A673 (cell line): ENCODE results near the gene LKAAEAR1. TPM values are rescaled to one million over a fixed set of nuclear protein-coding genes. Genes with fewer than 3 reads are reported as not detected.

ENCODE experiments used
- BruUV-seq: library from RNA; stranded (reverse); fragments of 400-500 nt; replicated peaks from 2 replicates; lab custom pipeline; 2021; lab: Mats Ljungman, UMichigan
- CTCF ChIA-PET: fragments of 300-600 bp; sonication (Branson Sonifier 250); formaldehyde crosslinking; loops from one replicate; lab custom pipeline; 2022; ENCODE audit warnings: antibody characterized with exemption; lab: Charles Lee
- POLR2A ChIA-PET: fragments of 300-600 bp; sonication (Branson Sonifier 250); formaldehyde crosslinking; loops from one replicate; lab custom pipeline; 2022; ENCODE audit warnings: antibody characterized with exemption; ENCODE audit not compliant: low non-redundant PET; lab: Charles Lee
- DNase-seq: peaks from one replicate; pipeline ENCODE4 v3.0.0-alpha.2; 2015; ENCODE audit warnings: low spot score
- H3K27ac ChIP-seq: fragments of 200-600 bp; sonication (generic); 2 replicates; pipeline ENCODE4 v1.5.1; 2016; ENCODE audit warnings: mixed run types, low read depth, mild to moderate bottlenecking, mixed read lengths, antibody characterized with exemption, low read length; ENCODE audit not compliant: poor library complexity, severe bottlenecking
- H3K27me3 ChIP-seq: fragments of 200-600 bp; sonication (generic); replicated peaks from 2 replicates; pipeline ENCODE4 v1.6.1; 2017; ENCODE audit warnings: mixed run types, low read depth, mild to moderate bottlenecking, mixed read lengths, antibody characterized with exemption, low read length; ENCODE audit not compliant: insufficient read depth, poor library complexity
- H3K36me3 ChIP-seq: fragments of 200-600 bp; sonication (generic); 2 replicates; pipeline ENCODE4 v1.6.1; 2016; ENCODE audit warnings: mixed run types, mild to moderate bottlenecking, mixed read lengths, antibody characterized with exemption, low read length; ENCODE audit not compliant: insufficient read depth, poor library complexity, severe bottlenecking
- H3K4me1 ChIP-seq: fragments of 200-600 bp; sonication (generic); 2 replicates; pipeline ENCODE4 v1.6.1; 2017; ENCODE audit warnings: mixed run types, mild to moderate bottlenecking, mixed read lengths, antibody characterized with exemption, low read length; ENCODE audit not compliant: insufficient read depth, poor library complexity, severe bottlenecking
- H3K4me3 ChIP-seq: fragments of 200-600 bp; sonication (generic); 2 replicates; pipeline ENCODE4 v1.5.1; 2016; ENCODE audit warnings: low read depth, mixed run types, mild to moderate bottlenecking, mixed read lengths, low read length; ENCODE audit not compliant: poor library complexity, severe bottlenecking
- H3K9me3 ChIP-seq: fragments of 200-600 bp; sonication (generic); 2 replicates; pipeline ENCODE4 v1.6.1; 2016; ENCODE audit warnings: mixed run types, low read depth, mild to moderate bottlenecking, mixed read lengths, antibody characterized with exemption, low read length; ENCODE audit not compliant: poor library complexity, severe bottlenecking
- EZH2 ChIP-seq: fragments of 200-600 bp; sonication (generic); IDR thresholded peaks from 2 replicates; pipeline ENCODE4 v1.6.1; 2017; ENCODE audit warnings: borderline replicate concordance, low read depth, mild to moderate bottlenecking, mixed read lengths, antibody characterized with exemption, low read length; ENCODE audit not compliant: poor library complexity, severe bottlenecking
- intact Hi-C: fragments of 100-400 bp; cut with micrococcal nuclease; formaldehyde crosslinking; loops from one replicate; pipeline ENCODE4 v1.10.0; 2022; ENCODE audit not compliant: unreplicated experiment
- total RNA-seq: library from RNA; stranded (reverse); gene quantifications from 2 replicates; pipeline ENCODE4 v1.2.3, GENCODE V29; 2021
- TF ChIP-seq, protein P1 (sequence below): fragments of 300-800, 200-600 bp; sonication (generic); conservative IDR thresholded peaks from 2 replicates; pipeline ENCODE4 v1.5.1; 2017; ENCODE audit warnings: low read depth, mild to moderate bottlenecking, antibody characterized with exemption, low read length, moderate library complexity, mixed read lengths

The LKAAEAR1 gene
- total RNA-seq, 1 experiment from 2014 or later, result 0.62 TPM

DNA sequence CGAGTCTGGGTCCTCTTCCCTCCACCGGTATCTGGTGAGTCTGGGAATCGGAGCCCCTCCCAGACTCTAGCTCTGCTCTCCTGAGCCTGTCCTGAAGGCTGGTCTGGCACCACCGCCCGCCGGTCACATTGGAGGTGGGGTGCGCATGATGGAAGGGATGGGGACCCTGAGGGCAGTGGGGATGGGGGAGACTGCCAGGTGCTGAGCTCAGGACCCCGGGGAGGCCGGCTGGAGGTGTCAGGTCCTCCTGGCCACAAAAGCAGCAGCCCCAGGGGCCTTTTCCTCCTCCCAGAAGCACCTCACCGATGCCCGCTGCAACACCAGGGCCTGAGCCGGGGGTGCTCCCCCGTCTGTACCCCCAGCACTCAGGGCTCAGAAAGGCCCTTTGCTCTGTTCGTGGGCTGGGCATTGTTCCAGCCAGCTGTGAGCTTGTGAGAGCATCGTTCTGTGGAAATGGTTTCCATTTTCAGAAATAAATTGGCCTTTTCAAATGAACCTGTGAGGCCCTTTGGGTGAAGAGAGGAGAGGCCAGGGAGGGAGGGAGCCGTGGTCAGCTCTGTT is 25.7 kb upstream of the LKAAEAR1 start:
- Histone ChIP-seq H3K9me3 (no peaks in the 10 kb centered on the region), H3K27me3 (no peaks in the 10 kb centered on the region), H3K4me1 (no peaks in the 10 kb centered on the region), H3K4me3 (no peak overlapping the region), H3K27ac (no peak overlapping the region), H3K36me3 (no peaks in the 10 kb centered on the region)
- TF ChIP-seq, protein P1, sequence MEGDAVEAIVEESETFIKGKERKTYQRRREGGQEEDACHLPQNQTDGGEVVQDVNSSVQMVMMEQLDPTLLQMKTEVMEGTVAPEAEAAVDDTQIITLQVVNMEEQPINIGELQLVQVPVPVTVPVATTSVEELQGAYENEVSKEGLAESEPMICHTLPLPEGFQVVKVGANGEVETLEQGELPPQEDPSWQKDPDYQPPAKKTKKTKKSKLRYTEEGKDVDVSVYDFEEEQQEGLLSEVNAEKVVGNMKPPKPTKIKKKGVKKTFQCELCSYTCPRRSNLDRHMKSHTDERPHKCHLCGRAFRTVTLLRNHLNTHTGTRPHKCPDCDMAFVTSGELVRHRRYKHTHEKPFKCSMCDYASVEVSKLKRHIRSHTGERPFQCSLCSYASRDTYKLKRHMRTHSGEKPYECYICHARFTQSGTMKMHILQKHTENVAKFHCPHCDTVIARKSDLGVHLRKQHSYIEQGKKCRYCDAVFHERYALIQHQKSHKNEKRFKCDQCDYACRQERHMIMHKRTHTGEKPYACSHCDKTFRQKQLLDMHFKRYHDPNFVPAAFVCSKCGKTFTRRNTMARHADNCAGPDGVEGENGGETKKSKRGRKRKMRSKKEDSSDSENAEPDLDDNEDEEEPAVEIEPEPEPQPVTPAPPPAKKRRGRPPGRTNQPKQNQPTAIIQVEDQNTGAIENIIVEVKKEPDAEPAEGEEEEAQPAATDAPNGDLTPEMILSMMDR, result no peak
- TF ChIP-seq EZH2, result no peak
- POLR2A ChIA-PET, result no interaction called here
- no TSS peak for BruUV-seq
- CTCF ChIA-PET, result no interaction called here
- no peak for DNase-seq
- intact Hi-C loops, result no loop called here

DNA sequence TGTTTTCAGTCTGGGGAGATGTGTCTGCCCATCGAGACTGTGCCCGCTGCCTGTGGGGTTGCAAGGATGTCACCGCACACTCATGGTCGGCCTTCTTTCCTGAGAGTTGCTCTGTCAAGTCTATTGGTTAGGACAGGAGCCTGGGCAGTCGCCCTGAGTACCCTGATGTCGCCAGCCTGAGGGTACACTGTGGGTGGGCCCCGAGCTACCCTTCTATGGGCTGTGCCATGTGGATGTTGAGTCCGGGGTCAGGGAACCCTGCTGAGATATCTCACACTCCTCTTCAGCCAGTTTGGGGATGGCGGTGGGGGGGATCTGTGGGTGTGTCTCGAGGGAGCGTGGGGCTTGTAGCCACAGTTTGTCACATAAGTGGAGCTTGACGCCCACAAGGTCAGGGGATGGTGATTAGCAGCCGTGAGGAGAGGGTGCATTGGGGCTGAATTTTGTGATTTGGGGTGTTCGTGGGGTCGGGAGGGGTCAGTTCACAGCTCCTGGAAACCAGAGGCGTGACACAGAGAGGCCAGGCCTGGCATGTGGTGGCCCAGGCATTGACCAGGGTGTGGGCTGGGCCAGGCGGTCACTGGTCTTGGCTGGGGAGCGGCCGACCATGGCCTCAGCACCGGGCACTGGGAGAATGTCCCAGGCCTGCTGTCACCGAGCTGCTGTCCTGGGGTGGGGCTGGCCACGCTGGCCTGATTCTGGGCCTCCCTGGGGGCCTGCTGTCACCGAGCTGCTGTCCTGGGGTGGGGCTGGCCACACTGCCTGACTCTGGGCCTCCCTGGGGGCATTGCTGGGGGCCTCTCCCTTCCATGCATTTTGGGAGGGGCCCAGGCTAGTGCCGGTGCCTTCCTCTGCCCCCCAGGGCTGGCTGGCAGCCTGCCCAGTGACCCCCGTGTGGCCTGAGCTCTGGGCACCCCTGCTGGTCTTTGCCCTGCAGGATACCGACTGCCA is 24.8 kb upstream of the LKAAEAR1 start:
- Histone ChIP-seq H3K27ac (no peak overlapping the region), H3K4me3 (no peak overlapping the region), H3K4me1 (no peaks in the 10 kb centered on the region), H3K36me3 (no peaks in the 10 kb centered on the region), H3K27me3 (no peaks in the 10 kb centered on the region), H3K9me3 (no peaks in the 10 kb centered on the region)
- POLR2A ChIA-PET, result no interaction called here
- intact Hi-C loops, result no loop called here
- DNase-seq, result no peak
- TF ChIP-seq EZH2, result no peak
- TF ChIP-seq, protein P1, result no peak
- no TSS peak for BruUV-seq
- CTCF ChIA-PET, result no interaction called here

GRCh38 chr20:64107736-64108457 is 23.7 kb upstream of the LKAAEAR1 start:
- Histone ChIP-seq H3K4me1 (no peaks in the 10 kb centered on the region), H3K9me3 (no peaks in the 10 kb centered on the region), H3K27me3 (peaks cover 9% of the 10 kb centered on the region), H3K4me3 (no peak overlapping the region), H3K36me3 (no peaks in the 10 kb centered on the region), H3K27ac (no peak overlapping the region)
- no peak for TF ChIP-seq EZH2
- TF ChIP-seq, protein P1, result no peak
- no TSS peak for BruUV-seq
- intact Hi-C loops, result no loop called here
- CTCF ChIA-PET, result no interaction called here
- POLR2A ChIA-PET, result no interaction called here
- no peak for DNase-seq
